ENCODE measurements around the gene MYLK.

DNA sequence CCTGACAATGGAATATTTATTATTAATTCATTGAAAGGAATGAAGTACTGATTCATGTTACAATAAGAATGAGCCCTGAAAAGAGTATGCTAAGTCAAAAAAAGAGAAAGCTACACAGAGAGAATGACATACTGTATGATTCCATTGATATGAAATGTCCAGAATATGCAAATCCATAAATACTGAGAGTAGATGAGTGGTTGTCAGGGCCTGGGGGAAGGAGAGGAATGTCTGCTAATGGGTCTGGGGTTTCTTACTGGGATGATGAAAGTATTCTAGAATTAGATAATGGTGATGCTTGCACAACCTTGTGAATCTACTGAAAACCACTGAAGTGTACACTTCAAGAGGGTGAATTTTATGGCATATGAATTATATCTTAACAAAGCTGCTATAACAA, 219.4 kb downstream of the MYLK start:
- TF ChIP-seq, protein P1, sequence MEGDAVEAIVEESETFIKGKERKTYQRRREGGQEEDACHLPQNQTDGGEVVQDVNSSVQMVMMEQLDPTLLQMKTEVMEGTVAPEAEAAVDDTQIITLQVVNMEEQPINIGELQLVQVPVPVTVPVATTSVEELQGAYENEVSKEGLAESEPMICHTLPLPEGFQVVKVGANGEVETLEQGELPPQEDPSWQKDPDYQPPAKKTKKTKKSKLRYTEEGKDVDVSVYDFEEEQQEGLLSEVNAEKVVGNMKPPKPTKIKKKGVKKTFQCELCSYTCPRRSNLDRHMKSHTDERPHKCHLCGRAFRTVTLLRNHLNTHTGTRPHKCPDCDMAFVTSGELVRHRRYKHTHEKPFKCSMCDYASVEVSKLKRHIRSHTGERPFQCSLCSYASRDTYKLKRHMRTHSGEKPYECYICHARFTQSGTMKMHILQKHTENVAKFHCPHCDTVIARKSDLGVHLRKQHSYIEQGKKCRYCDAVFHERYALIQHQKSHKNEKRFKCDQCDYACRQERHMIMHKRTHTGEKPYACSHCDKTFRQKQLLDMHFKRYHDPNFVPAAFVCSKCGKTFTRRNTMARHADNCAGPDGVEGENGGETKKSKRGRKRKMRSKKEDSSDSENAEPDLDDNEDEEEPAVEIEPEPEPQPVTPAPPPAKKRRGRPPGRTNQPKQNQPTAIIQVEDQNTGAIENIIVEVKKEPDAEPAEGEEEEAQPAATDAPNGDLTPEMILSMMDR (IDR thresholded peaks at IDR 0.05 in 2 of 3, conservative IDR thresholded peaks at IDR 0.05 in 1 of 3; ENCODE audit: control insufficient read depth in 2 of 3, extremely low read depth in 1 of 3, insufficient read depth in 1 of 3, low read depth in 3 of 3, low read length in 3 of 3): no peak
- no peak for TF ChIP-seq JUND (IDR thresholded peaks at IDR 0.05; ENCODE audit: low read depth, low read length)
- TF ChIP-seq FOXM1 (IDR thresholded peaks at IDR 0.05; ENCODE audit: low read depth, low read length): no peak
- TF ChIP-seq, protein P2, sequence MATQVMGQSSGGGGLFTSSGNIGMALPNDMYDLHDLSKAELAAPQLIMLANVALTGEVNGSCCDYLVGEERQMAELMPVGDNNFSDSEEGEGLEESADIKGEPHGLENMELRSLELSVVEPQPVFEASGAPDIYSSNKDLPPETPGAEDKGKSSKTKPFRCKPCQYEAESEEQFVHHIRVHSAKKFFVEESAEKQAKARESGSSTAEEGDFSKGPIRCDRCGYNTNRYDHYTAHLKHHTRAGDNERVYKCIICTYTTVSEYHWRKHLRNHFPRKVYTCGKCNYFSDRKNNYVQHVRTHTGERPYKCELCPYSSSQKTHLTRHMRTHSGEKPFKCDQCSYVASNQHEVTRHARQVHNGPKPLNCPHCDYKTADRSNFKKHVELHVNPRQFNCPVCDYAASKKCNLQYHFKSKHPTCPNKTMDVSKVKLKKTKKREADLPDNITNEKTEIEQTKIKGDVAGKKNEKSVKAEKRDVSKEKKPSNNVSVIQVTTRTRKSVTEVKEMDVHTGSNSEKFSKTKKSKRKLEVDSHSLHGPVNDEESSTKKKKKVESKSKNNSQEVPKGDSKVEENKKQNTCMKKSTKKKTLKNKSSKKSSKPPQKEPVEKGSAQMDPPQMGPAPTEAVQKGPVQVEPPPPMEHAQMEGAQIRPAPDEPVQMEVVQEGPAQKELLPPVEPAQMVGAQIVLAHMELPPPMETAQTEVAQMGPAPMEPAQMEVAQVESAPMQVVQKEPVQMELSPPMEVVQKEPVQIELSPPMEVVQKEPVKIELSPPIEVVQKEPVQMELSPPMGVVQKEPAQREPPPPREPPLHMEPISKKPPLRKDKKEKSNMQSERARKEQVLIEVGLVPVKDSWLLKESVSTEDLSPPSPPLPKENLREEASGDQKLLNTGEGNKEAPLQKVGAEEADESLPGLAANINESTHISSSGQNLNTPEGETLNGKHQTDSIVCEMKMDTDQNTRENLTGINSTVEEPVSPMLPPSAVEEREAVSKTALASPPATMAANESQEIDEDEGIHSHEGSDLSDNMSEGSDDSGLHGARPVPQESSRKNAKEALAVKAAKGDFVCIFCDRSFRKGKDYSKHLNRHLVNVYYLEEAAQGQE (IDR thresholded peaks at IDR 0.05; ENCODE audit: low read depth, low read length): no peak
- no peak for TF ChIP-seq POLR2A (IDR thresholded peaks at IDR 0.05; ENCODE audit: low read depth, low read length)
